Endothelial cell of umbilical vein (primary cell): ENCODE measurements around the gene RAB20. TPM values are rescaled to one million over a fixed set of nuclear protein-coding genes. Genes with fewer than 3 reads are reported as not detected.

Source experiments
- BruUV-seq: library from RNA; stranded (reverse); fragments of 400-500 nt; replicated peaks from 2 replicates; lab custom pipeline; 2021; lab: Mats Ljungman, UMichigan
- CTCF ChIA-PET: fragments of 300-600, 350-600 bp; sonication (Branson Sonifier 250); formaldehyde crosslinking; loops from one replicate; lab custom pipeline; 2021; ENCODE audit warnings: antibody characterized with exemption, inconsistent platforms; lab: Charles Lee
- POLR2A ChIA-PET: fragments of 300-600, 350-600 bp; sonication (Branson Sonifier 250); formaldehyde crosslinking; loops from one replicate; lab custom pipeline; 2021; ENCODE audit warnings: antibody characterized with exemption, inconsistent platforms; lab: Charles Lee
- DNase-seq: peaks from one replicate; pipeline ENCODE4 v3.0.0-alpha.2; 2011; ENCODE audit warnings: low read depth, low spot score
- FAIRE-seq: peaks from 2 replicates; lab custom pipeline; 2011; peaks lifted over from hg19 to GRCh38; lab: Jason Lieb, UNC
- H2AFZ ChIP-seq: 2 replicates; pipeline ENCODE4 v1.6.0; 2012; ENCODE audit warnings: low read depth, low read length, control low read depth, inconsistent platforms
- H3K27ac ChIP-seq: 2 replicates; pipeline ENCODE4 v1.5.1; 2011; ENCODE audit warnings: low read depth, mild to moderate bottlenecking, control low read depth, low read length, moderate library complexity; ENCODE audit not compliant: insufficient read depth
- H3K27me3 ChIP-seq, 2 experiments: 2 replicates each; pipeline versions ENCODE4 v1.6.0 to v1.6.1; 2011; ENCODE audit warnings: low read length in 2 of 2, mixed read lengths in 1 of 2; ENCODE audit not compliant: control insufficient read depth in 2 of 2, insufficient read depth in 2 of 2
- H3K36me3 ChIP-seq, 2 experiments: 2 replicates in 1 of 2; 3 replicates in 1 of 2; pipeline ENCODE4 v1.5.1; 2011; ENCODE audit warnings: low read length in 2 of 2, mild to moderate bottlenecking in 1 of 2, moderate library complexity in 1 of 2; ENCODE audit not compliant: control insufficient read depth in 2 of 2, insufficient read depth in 2 of 2; ENCODE audit errors: extremely low read depth in 1 of 2
- H3K4me1 ChIP-seq: 3 replicates; pipeline ENCODE4 v1.5.1; 2011; ENCODE audit warnings: mild to moderate bottlenecking, low read length; ENCODE audit not compliant: control insufficient read depth, insufficient read depth; ENCODE audit errors: extremely low read depth
- H3K4me2 ChIP-seq: 2 replicates; pipeline ENCODE4 v1.6.1; 2011; ENCODE audit warnings: low read length, control low read depth, mixed read lengths; ENCODE audit not compliant: insufficient read depth
- H3K4me3 ChIP-seq, 3 experiments: fragments of 200-600 bp in 1 of 3; sonication (generic), shearing (Covaris generic) in 1 of 3; replicated peaks in 1 of 3; 2 replicates each; pipeline ENCODE4 v1.5.1; 2011 to 2016; ENCODE audit warnings: control low read depth in 3 of 3, low read length in 3 of 3, mild to moderate bottlenecking in 2 of 3, inconsistent platforms in 1 of 3, low read depth in 1 of 3, moderate library complexity in 1 of 3; ENCODE audit not compliant: insufficient read depth in 1 of 3
- H3K79me2 ChIP-seq: 2 replicates; pipeline ENCODE4 v1.6.0; 2012; ENCODE audit warnings: low read length, inconsistent platforms; ENCODE audit not compliant: control insufficient read depth, insufficient read depth
- H3K9ac ChIP-seq: replicated peaks from 2 replicates; pipeline ENCODE3; 2011; ENCODE audit warnings: low read length, control low read depth; ENCODE audit not compliant: insufficient read depth; ENCODE audit errors: extremely low read depth
- H3K9me1 ChIP-seq: replicated peaks from 3 replicates; pipeline ENCODE4 v1.6.0; 2011; ENCODE audit warnings: mild to moderate bottlenecking, low read length; ENCODE audit not compliant: control insufficient read depth, insufficient read depth; ENCODE audit errors: extremely low read depth
- H3K9me3 ChIP-seq: replicated peaks from 2 replicates; pipeline ENCODE4 v1.5.1; 2012; ENCODE audit warnings: low read length, inconsistent platforms; ENCODE audit not compliant: control insufficient read depth, insufficient read depth
- H4K20me1 ChIP-seq: replicated peaks from 2 replicates; pipeline ENCODE3; 2011; ENCODE audit warnings: mild to moderate bottlenecking, low read length; ENCODE audit not compliant: control insufficient read depth, insufficient read depth; ENCODE audit errors: extremely low read depth
- CTCF ChIP-seq, 2 donors: IDR thresholded peaks; 1 replicate in 1 of 2; 2 replicates in 1 of 2; pipeline ENCODE4 v1.5.1; 2011; ENCODE audit warnings: low read length in 2 of 2, mild to moderate bottlenecking in 2 of 2, moderate library complexity in 2 of 2, control low read depth in 1 of 2, inconsistent platforms in 1 of 2, low read depth in 1 of 2; ENCODE audit not compliant: insufficient read depth in 1 of 2; ENCODE audit errors: extremely low read depth in 1 of 2
- EZH2 ChIP-seq: IDR thresholded peaks from 2 replicates; pipeline ENCODE4 v1.6.1; 2012; ENCODE audit warnings: borderline replicate concordance, low read depth, mild to moderate bottlenecking, moderate library complexity, low read length, inconsistent platforms; ENCODE audit not compliant: severe bottlenecking
- FOS ChIP-seq: IDR thresholded peaks from 2 replicates; pipeline ENCODE4 v1.6.1; 2011; ENCODE audit warnings: mild to moderate bottlenecking, low read length, moderate library complexity, borderline replicate concordance; ENCODE audit not compliant: insufficient read depth
- GATA2 ChIP-seq: IDR thresholded peaks from 2 replicates; pipeline ENCODE4 v1.7.0; 2011; ENCODE audit warnings: low read depth, mild to moderate bottlenecking, moderate library complexity, mixed read lengths, low read length; ENCODE audit not compliant: insufficient read length, insufficient read depth
- JUN ChIP-seq: IDR thresholded peaks from 2 replicates; pipeline ENCODE4 v1.6.1; 2011; ENCODE audit warnings: borderline replicate concordance, low read depth; ENCODE audit not compliant: insufficient read length, insufficient read depth
- MAX ChIP-seq: IDR thresholded peaks from 2 replicates; pipeline ENCODE4 v1.6.1; 2011; ENCODE audit not compliant: insufficient read depth, insufficient read length
- MYC ChIP-seq: IDR thresholded peaks from one replicate; pipeline ENCODE4 v1.6.1; 2011; ENCODE audit warnings: mild to moderate bottlenecking, low read depth, low read length
- POLR2A ChIP-seq: IDR thresholded peaks from 2 replicates; pipeline ENCODE4 v1.6.1; 2012; ENCODE audit warnings: low read depth, mild to moderate bottlenecking, control low read depth, low read length
- POLR2AphosphoS5 ChIP-seq: IDR thresholded peaks from 2 replicates; pipeline ENCODE4 v1.6.1; 2012; ENCODE audit warnings: low read depth, mild to moderate bottlenecking, control low read depth, low read length, moderate library complexity; ENCODE audit not compliant: insufficient read depth
- dilution Hi-C: fragments of 300-500 bp; cut with MboI; formaldehyde crosslinking; loops from one replicate; pipeline ENCODE4 v1.15.0; 2019; ENCODE audit warnings: low sequenced_read_pairs; ENCODE audit not compliant: extremely low pct_ligation_motif_present
- intact Hi-C: fragments of 100-400 bp; cut with micrococcal nuclease; formaldehyde crosslinking; loops from one replicate; pipeline ENCODE4 v1.10.0; 2022
- polyA plus RNA-seq, 4 experiments: library from polyadenylated mRNA; depleted of rRNA in 3 of 4; stranded (reverse) in 3 of 4; unstranded in 1 of 4; fragments of >200 nt; gene quantifications; 2 replicates each; pipeline versions ENCODE4 v1.2.1 to v1.2.3, GENCODE V29; 2011 to 2012; ENCODE audit warnings: missing spikeins in 1 of 4
- total RNA-seq: library from RNA; stranded (reverse); gene quantifications from 2 replicates; pipeline ENCODE4 v1.2.3, GENCODE V29; 2021

Gene RAB20
- total and polyA plus RNA-seq, 2 donors (not counting 3 experiments of a cell fraction or from before 2014, with no cell fraction given), result 1.3 to 1.7 TPM

- H3K9ac ChIP-seq, result no peak overlapping the region
- no peak for DNase-seq
- H3K27ac ChIP-seq, result no peak overlapping the region
- no peak overlapping the region for H3K4me3 ChIP-seq
- intact Hi-C loops, result no loop called here
- FAIRE-seq, result no peak
- no TSS peak for BruUV-seq
- H3K4me2 ChIP-seq, result no peak overlapping the region
- no peaks in the 10 kb centered on the region for H3K9me3 ChIP-seq
- no peaks in the 10 kb centered on the region for H3K27me3 ChIP-seq
- H3K9me1 ChIP-seq, result no peaks in the 10 kb centered on the region
- CTCF ChIA-PET, result no interaction called here
- H3K36me3 ChIP-seq, result no peaks in the 10 kb centered on the region
- H3K4me1 ChIP-seq, result no peaks in the 10 kb centered on the region
- H4K20me1 ChIP-seq, result no peaks in the 10 kb centered on the region
- H3K79me2 ChIP-seq, result no peaks in the 10 kb centered on the region
- POLR2A ChIA-PET, result no interaction called here
- dilution Hi-C loops, result no loop called here
- no peak for TF ChIP-seq MYC
- TF ChIP-seq GATA2, result no peak
- no peak for TF ChIP-seq EZH2
- no peak for TF ChIP-seq JUN
- TF ChIP-seq FOS, result no peak
- no peak for TF ChIP-seq POLR2AphosphoS5
- TF ChIP-seq MAX, result no peak
- TF ChIP-seq POLR2A, result no peak
- no peak for TF ChIP-seq CTCF (IDR thresholded peaks at IDR 0.05; ENCODE audit: extremely low read depth in 1 of 2, insufficient read depth in 1 of 2, low read depth in 1 of 2, low read length in 2 of 2)
- H2AFZ ChIP-seq, result no peak overlapping the region
These were observed 38.3 kb downstream of the RAB20 start for GRCh38 chr13:110523180-110523579.
